Superior temporal gyrus (tissue), 1 donor: ENCODE measurements around the gene MESD.
"Not testable (repeated sequence)": the region's sequence is repeated elsewhere in the genome, so short reads cannot be mapped to it uniquely, and the experiment has no call there.

Experiments used
- DNase-seq: peaks from one replicate; pipeline ENCODE4 v3.0.0-alpha.2; 2016; ENCODE audit errors: extremely low spot score

The MESD gene

GRCh38 chr15:80965454-80965853, 24.2 kb downstream of the MESD start:
- DNase-seq = not testable (repeated sequence)

GRCh38 chr15:80958818-80959495, 30.7 kb downstream of the MESD start:
- no peak for DNase-seq

- DNase-seq = no peak
Observed at GRCh38 chr15:80957976-80958375, 31.6 kb downstream of the MESD start.

- no peak for DNase-seq
Observed at GRCh38 chr15:80957556-80957955, 32.1 kb downstream of the MESD start.

GRCh38 chr15:80955571-80956452, 33.8 kb downstream of the MESD start:
- DNase-seq = peak; percentile 54

GRCh38 chr15:80953953-80954778, 35.5 kb downstream of the MESD start:
- no peak for DNase-seq

- DNase-seq = no peak
Observed at GRCh38 chr15:80953001-80953952, 36.3 kb downstream of the MESD start.

- no peak for DNase-seq
Observed at GRCh38 chr15:80951941-80952340, 37.7 kb downstream of the MESD start.

- no peak for DNase-seq
Observed at GRCh38 chr15:80950291-80951078, 39.1 kb downstream of the MESD start.

- DNase-seq = no peak
Observed at GRCh38 chr15:80949756-80950155, 39.9 kb downstream of the MESD start.

GRCh38 chr15:80948651-80949292, 40.8 kb downstream of the MESD start:
- no peak for DNase-seq

- no peak for DNase-seq
Observed at GRCh38 chr15:80946576-80946975, 43.0 kb downstream of the MESD start.

GRCh38 chr15:80945605-80946004, 44.0 kb downstream of the MESD start:
- DNase-seq = no peak

GRCh38 chr15:80944818-80945217, 44.8 kb downstream of the MESD start:
- no peak for DNase-seq

- peak; percentile 32 for DNase-seq
Observed at GRCh38 chr15:80942746-80943565, 46.7 kb downstream of the MESD start.

GRCh38 chr15:80942266-80942665, 47.4 kb downstream of the MESD start:
- no peak for DNase-seq

- no peak for DNase-seq
Observed at GRCh38 chr15:80940851-80941250, 48.8 kb downstream of the MESD start.

GRCh38 chr15:80940331-80940730, 49.3 kb downstream of the MESD start:
- DNase-seq = no peak

- no peak for DNase-seq
Observed at GRCh38 chr15:80939216-80939615, 50.4 kb downstream of the MESD start.
